IPS-18c (cell line): ENCODE measurements around the gene PIK3C2B.

ENCODE experiments used
- H3K4me3 ChIP-seq: 2 replicates; pipeline ENCODE4 v1.7.0; 2013; ENCODE audit warnings: low read depth, mild to moderate bottlenecking, low read length, moderate library complexity; ENCODE audit not compliant: insufficient read depth
- H3K9me3 ChIP-seq: one replicate; pipeline ENCODE4 v1.6.1; 2013; ENCODE audit warnings: mild to moderate bottlenecking, low read length, moderate library complexity; ENCODE audit not compliant: control insufficient read depth, insufficient read depth

The PIK3C2B gene

DNA sequence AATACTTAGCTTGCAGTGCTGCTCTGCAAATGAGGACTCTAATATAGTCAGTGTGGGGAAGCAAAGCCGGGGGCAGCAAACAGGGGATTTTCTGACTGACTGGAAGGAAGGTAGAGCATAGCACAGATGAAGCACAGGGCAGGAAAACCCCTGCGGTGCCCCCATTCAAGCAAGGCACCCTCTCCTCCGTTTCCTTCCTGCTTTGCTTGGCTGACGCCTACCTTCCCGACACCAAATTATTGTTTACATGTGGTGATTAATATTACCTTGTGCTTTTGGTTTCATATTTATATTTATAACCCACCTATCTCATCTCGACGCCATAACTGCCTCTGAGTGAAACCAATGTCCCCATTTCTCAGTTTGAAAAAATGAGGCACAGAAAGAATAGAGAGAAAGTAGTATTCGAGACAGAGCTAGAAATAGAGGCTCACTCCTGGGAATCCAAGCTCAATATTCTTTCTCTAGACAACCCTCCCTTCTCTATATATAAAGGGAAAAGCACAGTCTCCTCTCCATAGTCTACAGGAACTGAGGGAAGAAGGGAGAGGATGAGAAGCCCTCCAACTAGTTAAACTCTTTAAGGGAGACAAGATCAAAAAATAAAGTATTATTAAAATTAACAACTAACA, 41.3 kb downstream of the PIK3C2B start:
- Histone ChIP-seq H3K4me3 (no peak overlapping the region), H3K9me3 (peaks cover 2% of the 10 kb centered on the region)

DNA sequence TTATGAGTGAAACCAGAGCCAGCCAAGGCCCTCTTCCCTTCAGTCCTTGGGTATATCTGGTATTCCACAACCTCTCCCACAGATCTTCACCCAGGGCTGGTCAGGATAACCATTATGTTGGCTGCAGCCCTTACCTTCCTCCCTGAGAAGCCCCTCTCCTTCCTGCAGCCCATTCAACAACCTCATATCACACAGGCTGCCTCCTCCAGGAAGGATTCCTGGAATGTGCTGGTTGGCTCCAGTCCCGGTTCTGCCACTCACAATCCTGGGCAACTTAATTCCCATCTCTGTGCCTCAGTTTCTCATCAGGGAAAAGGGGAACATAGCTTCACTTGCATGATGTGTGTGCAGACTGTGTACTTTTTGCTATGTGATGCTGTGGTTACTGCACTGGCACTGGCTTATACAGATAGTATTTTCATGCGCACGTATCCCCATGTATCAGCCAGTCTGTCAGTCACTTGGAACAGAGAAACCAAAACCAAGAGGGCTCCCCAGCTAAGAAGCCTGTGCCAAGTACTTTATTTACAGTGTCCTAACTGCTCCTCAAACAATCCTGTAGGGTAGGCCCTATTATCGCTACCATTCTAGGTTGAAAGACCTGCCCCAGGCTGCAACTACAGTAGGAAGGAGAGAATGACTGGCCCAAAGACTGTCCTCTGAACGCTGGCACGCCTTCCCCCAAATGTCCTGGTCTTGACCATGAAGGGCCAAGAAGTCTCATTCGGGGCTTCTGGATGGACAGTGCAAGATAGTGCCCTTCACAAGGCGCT, 43.1 kb downstream of the PIK3C2B start:
- peaks cover 2% of the 10 kb centered on the region for H3K9me3 ChIP-seq
- no peak overlapping the region; the same call in 1 of the 2 replicates for H3K4me3 ChIP-seq

DNA sequence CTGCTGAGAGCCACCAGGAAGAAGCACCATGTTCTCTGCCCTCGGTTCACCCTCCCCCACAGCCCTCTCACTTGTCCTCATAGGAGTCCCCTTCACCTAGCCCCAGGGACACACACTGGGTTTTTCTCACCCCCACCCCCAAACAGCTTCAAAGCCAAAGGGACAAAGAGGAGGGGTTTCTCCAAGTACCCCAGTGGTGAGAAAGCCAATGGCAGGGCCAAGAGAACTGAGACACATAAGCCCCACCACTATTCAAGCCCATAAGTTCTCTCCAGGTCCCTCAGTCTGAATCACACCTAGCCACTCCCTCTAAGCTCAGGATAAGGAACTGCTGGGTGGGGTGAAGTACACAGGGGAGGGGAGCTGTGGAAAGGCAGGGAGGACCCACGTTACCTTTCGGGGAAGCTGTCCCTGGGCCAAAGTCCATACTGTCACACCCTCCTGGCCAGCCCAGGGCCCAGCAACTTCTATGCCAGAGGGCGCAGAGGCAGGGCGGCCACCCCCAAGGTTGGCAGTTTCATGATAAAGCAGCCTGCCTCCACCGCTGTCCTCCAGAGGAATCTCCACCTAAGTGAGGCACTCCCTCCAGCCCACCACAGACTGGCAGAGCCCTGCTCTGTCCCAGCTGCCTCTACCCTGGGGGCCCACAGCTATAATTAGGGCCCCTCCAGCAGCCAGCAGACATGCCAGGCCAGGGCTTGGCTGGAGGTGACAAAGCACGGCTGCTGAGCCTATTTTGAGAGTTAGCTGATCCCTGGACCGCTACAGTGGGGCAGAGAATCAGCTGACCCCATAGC, 43.9 kb downstream of the PIK3C2B start:
- H3K9me3 ChIP-seq: peaks cover 2% of the 10 kb centered on the region
- no peak overlapping the region for H3K4me3 ChIP-seq

DNA sequence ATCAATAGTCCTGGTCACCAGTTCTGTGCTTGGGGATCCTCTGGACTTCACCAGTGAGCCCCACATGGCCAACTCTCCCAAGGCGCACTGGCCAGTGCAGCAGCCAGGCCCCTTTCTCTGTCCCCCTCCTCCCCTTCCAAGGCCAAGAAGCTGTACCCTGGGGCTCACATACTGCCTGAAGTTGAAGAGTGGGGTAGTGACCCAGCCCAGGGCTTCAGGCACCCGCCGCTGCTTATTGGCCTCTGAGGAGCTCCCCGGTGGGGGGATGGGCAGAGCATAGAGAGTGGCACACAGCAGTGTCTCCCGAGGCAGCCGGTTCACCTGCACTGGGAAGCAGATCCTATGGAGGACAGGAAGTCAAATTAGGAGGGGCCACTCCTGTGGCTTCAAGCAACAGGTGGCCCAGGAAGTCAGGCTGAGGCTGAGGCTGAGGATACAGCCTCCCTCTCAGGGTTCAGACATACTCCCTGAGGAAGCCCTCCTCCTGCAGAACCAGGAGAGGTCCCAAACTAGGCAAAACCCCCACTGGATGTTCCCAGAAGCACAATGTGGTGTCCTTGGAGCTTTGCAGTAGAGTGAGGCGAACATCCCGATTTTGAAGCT, 44.8 kb downstream of the PIK3C2B start:
- Histone ChIP-seq H3K4me3 (no peak overlapping the region), H3K9me3 (peaks cover 2% of the 10 kb centered on the region)

DNA sequence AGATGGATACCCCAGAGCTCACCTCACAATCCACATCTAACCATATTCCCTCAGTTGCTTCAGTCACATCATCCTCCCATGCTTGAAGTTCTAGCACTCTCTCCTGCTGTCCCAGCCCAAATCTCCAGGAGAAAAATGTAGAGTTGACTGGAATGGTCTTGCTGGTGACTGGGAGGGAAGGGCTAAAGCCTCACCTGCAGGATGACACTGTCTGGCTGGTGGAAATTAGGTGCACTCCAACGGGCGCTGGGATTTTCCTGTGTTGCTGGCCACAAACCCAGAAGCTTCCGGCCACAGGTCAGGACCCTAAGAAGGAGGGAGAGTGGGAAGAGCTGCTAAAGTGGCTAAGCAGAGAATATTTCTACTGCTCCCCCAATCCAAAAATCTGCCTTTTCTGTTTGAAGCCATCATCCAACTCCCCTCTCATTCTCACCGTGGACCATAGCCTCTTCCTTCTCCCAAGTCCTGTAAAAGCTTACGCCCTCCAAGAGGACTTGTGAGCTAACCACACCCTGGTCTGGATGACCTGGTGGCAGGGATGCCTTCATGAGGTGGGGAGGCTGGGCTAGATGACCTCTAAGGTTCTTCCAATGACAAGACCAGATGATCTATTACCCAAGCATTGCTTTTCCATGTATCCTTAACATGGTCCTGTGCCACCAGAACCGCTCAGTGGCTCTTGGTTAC, 45.5 kb downstream of the PIK3C2B start:
- Histone ChIP-seq H3K4me3 (no peak overlapping the region), H3K9me3 (peaks cover 2% of the 10 kb centered on the region)

DNA sequence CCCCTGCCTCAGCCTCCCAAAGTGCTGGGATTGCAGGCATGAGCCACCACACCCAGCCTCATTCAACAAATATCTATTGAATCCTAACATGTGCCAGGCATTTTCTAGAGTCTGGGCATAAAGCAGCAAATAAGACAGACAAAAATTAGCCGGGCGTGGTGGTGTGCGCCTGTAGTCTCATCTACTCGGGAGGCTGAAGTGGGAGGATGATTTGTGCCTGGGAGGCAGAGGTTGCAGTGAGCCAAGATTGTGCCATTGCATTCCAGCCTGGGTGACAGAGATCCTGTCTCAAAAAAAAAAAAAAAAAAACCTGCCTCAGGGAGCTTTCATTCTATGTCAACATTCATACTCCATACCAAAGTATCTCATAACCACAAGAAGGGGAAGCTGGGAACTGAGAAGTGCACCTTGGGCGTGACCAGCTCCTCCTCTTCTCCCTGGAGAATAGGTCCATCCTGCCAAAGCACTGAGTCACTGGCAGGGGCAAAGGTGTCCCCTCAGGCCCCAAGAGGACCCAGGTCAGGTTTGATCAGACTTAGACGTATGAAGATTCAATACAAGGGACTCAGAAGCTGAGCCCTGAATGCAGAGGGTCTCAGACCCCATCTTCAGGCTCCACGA, 46.2 kb downstream of the PIK3C2B start:
- Histone ChIP-seq H3K9me3 (peaks cover 2% of the 10 kb centered on the region), H3K4me3 (no peak overlapping the region)

DNA sequence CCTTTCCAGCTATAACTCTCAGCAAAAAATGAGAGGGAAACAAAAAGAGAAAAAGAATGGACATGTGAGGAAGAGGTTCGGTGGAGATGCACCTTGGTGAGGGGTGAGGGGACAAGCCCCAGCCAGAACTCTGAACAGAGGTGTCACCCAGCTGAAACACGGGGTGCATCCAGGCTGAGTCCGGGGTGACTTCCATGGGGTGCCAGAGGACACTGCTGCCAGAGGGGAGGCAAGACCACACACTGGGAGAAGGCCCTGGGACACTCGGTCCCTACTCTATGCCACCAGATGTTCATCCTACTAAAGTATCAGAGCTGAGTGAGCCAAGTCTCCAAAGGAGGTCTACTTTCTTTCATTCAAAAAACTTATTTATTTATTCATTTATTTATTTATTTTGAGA, 46.9 kb downstream of the PIK3C2B start:
- Histone ChIP-seq H3K9me3 (peaks cover 2% of the 10 kb centered on the region), H3K4me3 (no peak overlapping the region)

DNA sequence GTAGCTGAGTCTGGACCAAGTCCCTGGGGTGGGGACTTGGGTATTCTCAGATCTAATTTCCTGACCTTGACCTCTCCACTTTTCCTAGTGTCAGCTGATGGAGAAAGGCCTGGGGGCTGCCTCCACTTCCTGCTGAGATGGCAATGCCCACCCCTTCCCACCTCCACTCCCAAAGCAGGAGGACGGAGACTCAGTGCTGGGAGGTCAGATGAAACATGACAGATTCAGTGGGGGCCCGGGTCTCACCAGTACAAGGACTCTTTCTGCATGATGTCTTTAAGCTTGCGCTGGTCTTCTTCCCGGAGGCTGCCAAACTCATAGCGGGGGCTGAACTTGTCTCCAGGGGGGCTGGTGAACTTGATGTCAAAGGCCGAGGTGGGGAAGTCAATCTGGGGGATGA, 47.4 kb downstream of the PIK3C2B start:
- Histone ChIP-seq H3K4me3 (no peak overlapping the region), H3K9me3 (peaks cover 2% of the 10 kb centered on the region)

DNA sequence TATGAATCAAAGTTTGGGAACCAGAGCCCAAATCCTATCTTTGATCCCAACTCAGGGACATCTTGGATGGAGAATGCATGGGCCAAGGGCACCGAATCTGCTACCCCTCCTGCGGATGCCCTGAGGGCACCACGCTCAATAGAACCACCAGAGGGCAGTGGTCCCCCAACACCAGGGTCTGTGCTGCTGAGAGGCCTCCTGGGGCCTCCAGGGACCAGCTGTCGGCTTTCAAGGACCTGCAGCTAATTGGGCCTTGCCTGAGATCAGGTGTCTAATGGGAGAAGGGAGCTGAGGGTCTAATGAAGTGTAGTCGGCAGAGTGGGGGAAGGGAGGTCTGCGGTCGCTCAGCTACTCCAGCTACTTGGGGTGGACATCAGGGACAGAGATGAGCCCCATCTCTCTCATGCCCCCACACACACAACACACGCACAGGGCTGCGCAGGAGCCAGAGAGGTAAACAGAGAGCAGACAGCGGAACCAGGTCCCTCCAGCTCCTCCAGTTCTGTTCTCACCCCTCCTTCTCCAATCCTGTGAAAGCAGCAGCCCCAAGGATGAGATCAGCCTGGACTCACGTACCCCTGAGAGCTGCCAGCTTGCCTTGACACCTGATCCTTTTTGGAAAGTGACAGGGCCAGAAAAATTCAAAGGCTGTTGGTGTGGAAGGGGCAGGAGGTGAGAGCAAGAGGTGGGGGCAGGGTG, 48.0 kb downstream of the PIK3C2B start:
- Histone ChIP-seq H3K9me3 (no peaks in the 10 kb centered on the region), H3K4me3 (no peak overlapping the region)

DNA sequence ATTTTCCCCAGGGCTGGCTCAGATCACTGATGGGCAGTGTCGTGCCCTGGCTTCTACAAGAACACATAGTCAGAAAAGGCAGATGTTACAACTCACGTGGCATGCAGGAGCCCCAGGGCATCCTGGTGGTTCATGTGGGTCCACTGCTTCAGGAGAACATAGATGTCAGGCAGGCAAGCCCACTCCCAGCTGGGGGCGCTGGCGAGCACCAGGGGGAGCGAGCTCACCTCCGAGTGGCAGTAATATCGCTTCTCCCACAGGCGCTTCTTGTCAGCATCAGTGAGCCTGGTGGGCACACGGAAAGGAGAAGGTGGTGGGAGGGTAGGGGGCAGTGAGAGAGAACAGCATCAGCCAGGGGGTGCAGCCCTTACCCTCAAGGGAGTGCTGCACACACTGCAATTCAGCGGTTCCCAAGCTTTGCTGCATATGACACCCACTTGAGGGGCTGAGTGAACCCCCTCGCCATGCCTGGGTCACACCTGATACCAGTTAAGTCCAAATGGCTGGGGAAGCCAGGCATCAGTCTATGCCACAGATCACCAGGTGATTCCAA, 48.7 kb downstream of the PIK3C2B start:
- no peaks in the 10 kb centered on the region for H3K9me3 ChIP-seq

More for the DNA sequence above, 48.7 kb downstream of the PIK3C2B start:
- no peak overlapping the region for H3K4me3 ChIP-seq
